HepG2 (cell line): ENCODE measurements around the gene ADAMTSL3.

Source experiments
- BHLHE40 ChIP-seq: IDR thresholded peaks from 2 replicates; pipeline ENCODE4 v1.6.1; 2011; ENCODE audit warnings: low read length, improper control_type of control experiment
- BRCA1 ChIP-seq: sonication (generic); formaldehyde crosslinking; IDR thresholded peaks from 2 replicates; pipeline ENCODE4 v1.4.0; 2020; ENCODE audit warnings: missing genetic modification reagents
- CBX1 ChIP-seq: IDR thresholded peaks from one replicate; pipeline ENCODE4 v1.6.1; 2016; ENCODE audit warnings: antibody characterized with exemption, low read depth
- CBX2 ChIP-seq, 2 experiments: fragments of 200-600 bp in 1 of 2; sonication (generic); formaldehyde crosslinking in 1 of 2; IDR thresholded peaks; 2 replicates each; pipeline versions ENCODE4 v1.7.0 to v1.8.1; 2018 to 2022; ENCODE audit warnings: low read depth in 2 of 2, low read length in 1 of 2, mild to moderate bottlenecking in 1 of 2, missing genetic modification reagents in 1 of 2
- CHD2 ChIP-seq: IDR thresholded peaks from 2 replicates; pipeline ENCODE4 v1.6.1; 2011; ENCODE audit warnings: low read depth, low read length, improper control_type of control experiment
- MEF2D ChIP-seq: sonication (generic); formaldehyde crosslinking; IDR thresholded peaks from 2 replicates; pipeline ENCODE4 v1.5.1; 2020; ENCODE audit warnings: mild to moderate bottlenecking, missing genetic modification reagents
- RBM22 ChIP-seq: fragments of 200-400 bp; formaldehyde crosslinking; optimal IDR thresholded peaks from 2 replicates; pipeline ENCODE3; 2017; ENCODE audit warnings: mild to moderate bottlenecking, low read length, moderate library complexity
- ZBTB10 ChIP-seq: sonication (generic); formaldehyde crosslinking; IDR thresholded peaks from 2 replicates; pipeline ENCODE4 v1.4.0; 2020; ENCODE audit warnings: missing genetic modification reagents, borderline replicate concordance
- ZHX1 ChIP-seq: sonication (generic); formaldehyde crosslinking; IDR thresholded peaks from 2 replicates; pipeline ENCODE4 v1.8.1; 2022; ENCODE audit warnings: low read depth, mild to moderate bottlenecking, missing genetic modification reagents
- ZNF3 ChIP-seq: IDR thresholded peaks from 2 replicates; pipeline ENCODE4 v1.7.0; 2017; ENCODE audit warnings: inconsistent platforms
- ZNF775 ChIP-seq: sonication (generic); formaldehyde crosslinking; IDR thresholded peaks from 2 replicates; pipeline ENCODE4 v1.4.0; 2020; ENCODE audit warnings: missing genetic modification reagents, mild to moderate bottlenecking, moderate library complexity, borderline replicate concordance
- TF ChIP-seq, protein P1 (sequence below): IDR thresholded peaks from 2 replicates; pipeline ENCODE4 v1.6.1; 2012; ENCODE audit warnings: inconsistent platforms

- TF ChIP-seq ZNF775 (CRISPR knock-in tag): no peak
- TF ChIP-seq BRCA1: no peak
- TF ChIP-seq ZBTB10 (CRISPR knock-in tag): no peak
- TF ChIP-seq, protein P1, sequence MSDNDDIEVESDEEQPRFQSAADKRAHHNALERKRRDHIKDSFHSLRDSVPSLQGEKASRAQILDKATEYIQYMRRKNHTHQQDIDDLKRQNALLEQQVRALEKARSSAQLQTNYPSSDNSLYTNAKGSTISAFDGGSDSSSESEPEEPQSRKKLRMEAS: no peak
- no peak for TF ChIP-seq CBX1
- TF ChIP-seq BHLHE40: no peak
- TF ChIP-seq ZNF3 (CRISPR knock-in tag): no peak
- no peak for TF ChIP-seq RBM22
- no peak for TF ChIP-seq CHD2
- TF ChIP-seq ZHX1: no peak
- TF ChIP-seq CBX2 (IDR thresholded peaks at IDR 0.05; ENCODE audit: low read depth, low read length): no peak
- TF ChIP-seq CBX2 (CRISPR knock-in tag; IDR thresholded peaks at IDR 0.05; ENCODE audit: low read depth): no peak
- TF ChIP-seq MEF2D (CRISPR knock-in tag): no peak
These were observed 250.5 kb downstream of the ADAMTSL3 start for GRCh38 chr15:83904107-83905040.
